Measurements from ENCODE around the gene HELT. TPM values are rescaled to one million over a fixed set of nuclear protein-coding genes. Genes with fewer than 3 reads are reported as not detected.
A peak's percentile ranks its signal among the peaks of the same experiment; 100 is the strongest.
"Not testable (repeated sequence)": the region's sequence is repeated elsewhere in the genome, so short reads cannot be mapped to it uniquely, and the experiment has no call there.

The HELT gene
- not detected for total RNA-seq

DNA sequence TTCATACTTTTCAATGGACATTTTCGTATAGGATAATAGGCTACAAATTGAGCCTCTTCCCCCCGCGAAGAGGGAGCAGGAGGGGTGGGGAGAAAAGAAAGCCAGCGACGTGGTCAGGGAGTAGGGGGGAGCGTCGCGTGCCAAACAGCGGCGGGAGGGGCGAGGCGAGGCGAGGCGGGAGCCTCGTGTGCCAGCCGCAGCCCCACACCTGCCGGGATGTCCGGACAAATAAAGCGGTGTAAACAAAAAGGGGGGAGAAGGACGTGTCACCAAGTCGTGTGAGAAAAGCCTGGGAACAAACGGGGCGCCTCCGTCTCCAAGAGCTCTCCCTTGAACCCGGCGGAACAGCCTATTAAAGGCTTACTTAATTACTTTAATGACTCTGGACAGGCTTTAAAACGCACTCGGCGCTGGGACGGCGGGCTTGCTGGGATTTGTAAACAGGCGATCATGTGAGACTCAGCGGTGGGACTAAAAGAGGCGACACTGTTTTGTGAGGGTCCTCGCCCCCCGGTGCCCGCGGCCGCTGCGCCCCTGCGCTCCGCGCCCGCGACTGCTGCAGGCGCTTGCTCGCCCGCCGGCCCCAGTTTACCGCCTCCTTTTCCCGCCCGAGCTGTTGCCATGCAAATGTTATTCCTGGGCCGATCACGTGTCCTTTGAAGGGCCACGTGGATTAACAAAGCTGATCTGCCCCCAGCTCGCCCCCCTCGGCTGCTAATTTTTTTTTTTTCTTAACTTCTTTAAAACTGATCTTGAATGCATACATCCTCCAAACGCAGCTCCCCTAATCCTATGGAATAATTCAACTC lies at the start of gene HELT:
TSS of gene HELT (plus strand) at position 527 of the 809 bp plus-strand sequence. CDS start 439 bp downstream, outside the sequence.
- Mint-ChIP-seq H3K4me3 (peak within 1 kb of the TSS; percentile 8), H3K36me3 (ENCODE audit: low read depth) (peaks cover 2% of the 10 kb centered on the region), H3K9me3 (ENCODE audit: insufficient read depth) (no peaks in the 10 kb centered on the region), H3K27me3 (ENCODE audit: low read depth) (peaks cover 89% of the 10 kb centered on the region), H3K27ac (no peak within 1 kb of the TSS), H3K4me1 (ENCODE audit: low read depth) (peaks cover 8% of the 10 kb centered on the region)
- ATAC-seq (no peak), DNase-seq (no peak)
- ChIA-PET POLR2A (no interaction called here), CTCF (interaction anchor here (1.5 kb wide), 1 partner anchor 116 kb away, joined by 5 read pairs; no protein-coding TSS in a partner anchor)

- Mint-ChIP-seq H3K4me3 (no peak overlapping the region), H3K27ac (no peak overlapping the region), H3K36me3 (ENCODE audit: low read depth) (peaks cover 6% of the 10 kb centered on the region), H3K4me1 (ENCODE audit: low read depth) (peaks cover 2% of the 10 kb centered on the region), H3K27me3 (ENCODE audit: low read depth) (peaks cover 7% of the 10 kb centered on the region), H3K9me3 (ENCODE audit: insufficient read depth) (peaks cover 4% of the 10 kb centered on the region)
- DNase-seq, result no peak
- ChIA-PET CTCF (no interaction called here), POLR2A (no interaction called here)
- ATAC-seq, result peak; percentile 34
Measured at GRCh38 chr4:184968784-184969201, 49.5 kb upstream of the HELT start.

- ATAC-seq, result no peak
- H3K9me3 Mint-ChIP-seq (ENCODE audit: insufficient read depth), result peaks cover 4% of the 10 kb centered on the region
- H3K4me1 Mint-ChIP-seq (ENCODE audit: low read depth), result peaks cover 2% of the 10 kb centered on the region
- no peak overlapping the region for H3K4me3 Mint-ChIP-seq
- peaks cover 7% of the 10 kb centered on the region for H3K27me3 Mint-ChIP-seq (ENCODE audit: low read depth)
- ChIA-PET CTCF (no interaction called here), POLR2A (no interaction called here)
- no peak for DNase-seq
- H3K36me3 Mint-ChIP-seq (ENCODE audit: low read depth), result peaks cover 6% of the 10 kb centered on the region
- no peak overlapping the region for H3K27ac Mint-ChIP-seq
Measured at GRCh38 chr4:184969610-184970009, 48.7 kb upstream of the HELT start.

DNA sequence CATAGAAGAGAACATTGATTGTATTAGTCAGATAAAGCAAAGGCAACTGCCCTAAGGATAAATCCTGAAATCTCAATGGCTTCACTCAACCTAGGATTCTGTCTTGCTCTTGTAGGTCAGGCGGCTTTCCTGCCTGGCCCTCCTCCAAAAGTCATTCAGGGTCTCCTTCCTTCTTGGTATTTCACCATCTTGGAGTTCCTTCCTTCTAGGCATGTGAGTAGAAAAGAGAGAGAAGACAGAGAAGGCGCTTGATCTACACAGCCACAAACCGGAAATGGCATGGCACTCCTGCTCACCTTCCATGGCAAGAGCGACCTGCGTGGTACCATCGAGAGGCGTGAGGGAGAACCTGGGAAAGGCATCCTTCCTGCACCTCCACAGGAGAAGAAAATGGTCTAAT lies 45.3 kb upstream of the HELT start:
- Mint-ChIP-seq H3K27me3 (ENCODE audit: low read depth) (peaks cover 10% of the 10 kb centered on the region), H3K9me3 (ENCODE audit: insufficient read depth) (no peaks in the 10 kb centered on the region), H3K4me1 (ENCODE audit: low read depth) (no peaks in the 10 kb centered on the region), H3K36me3 (ENCODE audit: low read depth) (no peaks in the 10 kb centered on the region), H3K4me3 (no peak overlapping the region), H3K27ac (no peak overlapping the region)
- ATAC-seq (no peak), DNase-seq (no peak)
- CTCF ChIA-PET, result no interaction called here
- POLR2A ChIA-PET, result no interaction called here

- H3K27ac Mint-ChIP-seq; DNase-seq; ATAC-seq; CTCF ChIA-PET; H3K4me1 Mint-ChIP-seq (ENCODE audit: low read depth); H3K36me3 Mint-ChIP-seq (ENCODE audit: low read depth); POLR2A ChIA-PET; H3K9me3 Mint-ChIP-seq (ENCODE audit: insufficient read depth); H3K4me3 Mint-ChIP-seq: not testable (repeated sequence)
- H3K27me3 Mint-ChIP-seq (ENCODE audit: low read depth), result peaks cover 11% of the 10 kb centered on the region
Measured at GRCh38 chr4:184976348-184976747, 41.9 kb upstream of the HELT start.

- H3K27ac Mint-ChIP-seq, result no peak overlapping the region
- H3K4me1 Mint-ChIP-seq (ENCODE audit: low read depth), result no peaks in the 10 kb centered on the region
- no peaks in the 10 kb centered on the region for H3K9me3 Mint-ChIP-seq (ENCODE audit: insufficient read depth)
- DNase-seq (no peak), ATAC-seq (no peak)
- H3K27me3 Mint-ChIP-seq (ENCODE audit: low read depth), result peaks cover 10% of the 10 kb centered on the region
- no peak overlapping the region for H3K4me3 Mint-ChIP-seq
- ChIA-PET POLR2A (no interaction called here), CTCF (interaction anchor here (1.2 kb wide), 1 partner anchor 28 kb away, joined by 4 read pairs; no protein-coding TSS in a partner anchor)
- H3K36me3 Mint-ChIP-seq (ENCODE audit: low read depth), result no peaks in the 10 kb centered on the region
Measured at GRCh38 chr4:184977747-184978146, 40.5 kb upstream of the HELT start.

GRCh38 chr4:184978211-184978610 lies 40.1 kb upstream of the HELT start:
- no peaks in the 10 kb centered on the region for H3K36me3 Mint-ChIP-seq (ENCODE audit: low read depth)
- ATAC-seq (no peak), DNase-seq (no peak)
- peaks cover 15% of the 10 kb centered on the region for H3K27me3 Mint-ChIP-seq (ENCODE audit: low read depth)
- H3K4me1 Mint-ChIP-seq (ENCODE audit: low read depth), result no peaks in the 10 kb centered on the region
- CTCF ChIA-PET, result interaction anchor here (1.2 kb wide), 1 partner anchor 27 kb away, joined by 4 read pairs; no protein-coding TSS in a partner anchor
- POLR2A ChIA-PET, result no interaction called here
- no peaks in the 10 kb centered on the region for H3K9me3 Mint-ChIP-seq (ENCODE audit: insufficient read depth)
- no peak overlapping the region for H3K4me3 Mint-ChIP-seq
- H3K27ac Mint-ChIP-seq, result no peak overlapping the region

GRCh38 chr4:184979461-184980124 lies 38.7 kb upstream of the HELT start:
- ATAC-seq (no peak), DNase-seq (no peak)
- no peaks in the 10 kb centered on the region for H3K4me1 Mint-ChIP-seq (ENCODE audit: low read depth)
- H3K27me3 Mint-ChIP-seq (ENCODE audit: low read depth), result peaks cover 15% of the 10 kb centered on the region
- ChIA-PET POLR2A (no interaction called here), CTCF (no interaction called here)
- no peaks in the 10 kb centered on the region for H3K9me3 Mint-ChIP-seq (ENCODE audit: insufficient read depth)
- H3K27ac Mint-ChIP-seq, result no peak overlapping the region
- no peaks in the 10 kb centered on the region for H3K36me3 Mint-ChIP-seq (ENCODE audit: low read depth)
- H3K4me3 Mint-ChIP-seq, result no peak overlapping the region

DNA sequence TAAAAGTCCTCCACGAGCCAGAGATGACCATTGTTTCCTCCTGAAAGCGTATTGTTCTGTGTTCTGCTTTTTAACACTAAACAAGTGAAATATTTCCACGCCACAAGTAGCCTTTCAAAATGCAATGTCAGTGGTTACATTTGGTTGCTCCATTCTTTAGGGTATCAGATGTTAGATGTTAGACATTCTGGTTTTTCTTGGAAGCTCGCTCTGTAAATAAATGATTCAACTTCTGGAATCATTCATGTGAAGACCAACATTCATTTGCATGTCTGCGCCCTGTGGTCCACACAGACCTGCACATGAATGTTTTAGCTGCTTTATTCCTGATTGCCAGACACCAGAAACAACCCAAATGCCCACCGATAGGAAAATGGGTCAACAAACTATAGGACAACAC lies 38.0 kb upstream of the HELT start:
- Mint-ChIP-seq H3K4me3 (no peak overlapping the region), H3K4me1 (ENCODE audit: low read depth) (no peaks in the 10 kb centered on the region), H3K9me3 (ENCODE audit: insufficient read depth) (no peaks in the 10 kb centered on the region), H3K27me3 (ENCODE audit: low read depth) (peaks cover 15% of the 10 kb centered on the region), H3K36me3 (ENCODE audit: low read depth) (no peaks in the 10 kb centered on the region), H3K27ac (no peak overlapping the region)
- ChIA-PET CTCF (no interaction called here), POLR2A (no interaction called here)
- DNase-seq (no peak), ATAC-seq (no peak)

GRCh38 chr4:184983672-184984356 lies 34.5 kb upstream of the HELT start:
- H3K36me3 Mint-ChIP-seq (ENCODE audit: low read depth), result no peaks in the 10 kb centered on the region
- DNase-seq, result peak; percentile 59
- ChIA-PET POLR2A (no interaction called here), CTCF (interaction anchor here (1.2 to 3.0 kb wide), 3 partner anchors 238 to 720 kb away, joined by 3 to 14 read pairs (median 4); no protein-coding TSS in a partner anchor)
- H3K4me3 Mint-ChIP-seq, result no peak overlapping the region
- H3K4me1 Mint-ChIP-seq (ENCODE audit: low read depth), result no peaks in the 10 kb centered on the region
- peaks cover 9% of the 10 kb centered on the region for H3K27me3 Mint-ChIP-seq (ENCODE audit: low read depth)
- no peak overlapping the region for H3K27ac Mint-ChIP-seq
- no peaks in the 10 kb centered on the region for H3K9me3 Mint-ChIP-seq (ENCODE audit: insufficient read depth)
- ATAC-seq, result peak; percentile 73

GRCh38 chr4:184987493-184988031 lies 30.7 kb upstream of the HELT start:
- Mint-ChIP-seq H3K27ac (no peak overlapping the region), H3K27me3 (ENCODE audit: low read depth) (peaks cover 7% of the 10 kb centered on the region), H3K9me3 (ENCODE audit: insufficient read depth) (no peaks in the 10 kb centered on the region), H3K4me1 (ENCODE audit: low read depth) (no peaks in the 10 kb centered on the region), H3K4me3 (no peak overlapping the region), H3K36me3 (ENCODE audit: low read depth) (no peaks in the 10 kb centered on the region)
- CTCF ChIA-PET, result no interaction called here
- no peak for DNase-seq
- ATAC-seq, result no peak
- POLR2A ChIA-PET, result no interaction called here

DNA sequence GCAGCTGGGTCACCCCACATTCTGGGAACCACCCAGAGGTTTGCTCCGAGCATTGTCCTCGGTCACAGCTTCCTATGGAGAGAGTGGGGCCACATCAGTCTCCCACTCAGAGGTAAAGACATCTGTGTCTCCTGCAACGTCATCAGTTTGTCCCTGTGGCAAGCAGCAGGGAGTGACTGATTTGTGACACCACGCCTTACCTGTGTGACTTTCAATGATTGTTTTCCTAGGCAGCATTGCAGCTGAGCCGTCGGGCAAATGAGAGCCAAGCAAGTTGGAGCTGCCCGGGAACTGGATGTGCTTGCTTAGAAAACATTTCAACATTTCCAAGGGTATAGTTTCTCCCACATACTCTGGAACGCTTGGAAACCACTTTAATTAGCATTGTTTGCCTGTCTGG lies 29.7 kb upstream of the HELT start:
- Mint-ChIP-seq H3K4me3 (no peak overlapping the region), H3K4me1 (ENCODE audit: low read depth) (no peaks in the 10 kb centered on the region), H3K27me3 (ENCODE audit: low read depth) (peaks cover 2% of the 10 kb centered on the region), H3K9me3 (ENCODE audit: insufficient read depth) (no peaks in the 10 kb centered on the region), H3K36me3 (ENCODE audit: low read depth) (no peaks in the 10 kb centered on the region), H3K27ac (no peak overlapping the region)
- no peak for DNase-seq
- no peak for ATAC-seq
- CTCF ChIA-PET, result no interaction called here
- POLR2A ChIA-PET, result no interaction called here
